ENCODE data around the gene MUC2.

The MUC2 gene

GRCh38 chr11:1042626-1043562 lies 31.8 kb upstream of the MUC2 start:
- Histone ChIP-seq H3K4me1 (ENCODE audit: control insufficient read depth in 1 of 2, insufficient read depth in 2 of 2, low read length in 2 of 2) (no peaks in the 10 kb centered on the region), H3K36me3 (ENCODE audit: control insufficient read depth in 1 of 2, insufficient read depth in 2 of 2, low read length in 2 of 2) (no peaks in the 10 kb centered on the region), H3K9ac (ENCODE audit: low read depth in 1 of 2, low read length in 2 of 2) (no peak overlapping the region), H3K27me3 (ENCODE audit: control insufficient read depth in 1 of 2, insufficient read depth in 2 of 2, low read length in 2 of 2) (peaks cover 5 to 15% of the 10 kb centered on the region in 2 donors), H3K9me3 (ENCODE audit: control insufficient read depth in 1 of 2, low read length in 2 of 2) (no peaks in the 10 kb centered on the region), H3K27ac (ENCODE audit: low read depth, low read length) (no peak overlapping the region), H3K4me3 (ENCODE audit: low read depth in 1 of 2, low read length in 2 of 2) (no peak overlapping the region)

DNA sequence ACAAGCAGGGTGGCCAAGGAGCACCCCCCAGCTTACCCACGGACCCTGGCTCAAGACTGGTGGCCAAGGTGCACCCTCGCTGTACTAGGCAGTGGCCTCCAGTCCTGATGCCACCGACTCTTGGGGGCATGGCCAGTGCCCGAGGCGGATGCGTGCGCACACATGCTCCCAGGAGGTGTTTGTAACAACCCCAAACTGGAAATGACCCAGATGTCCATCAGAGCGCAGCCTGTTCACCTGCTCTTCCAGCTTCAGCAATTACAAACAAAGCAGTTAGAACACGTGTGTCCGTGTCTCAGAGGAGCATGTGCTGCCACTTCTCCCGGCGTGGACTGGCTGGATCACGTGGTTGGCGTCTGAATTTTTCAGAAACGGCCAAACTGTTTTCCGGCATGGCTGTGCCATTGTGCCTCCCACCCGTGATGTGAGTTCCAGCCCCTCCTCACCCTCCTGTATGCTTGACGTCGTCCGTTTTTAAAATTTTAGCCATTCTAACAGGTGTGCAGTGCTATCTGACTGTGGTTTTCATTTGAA lies 31.0 kb upstream of the MUC2 start:
- Histone ChIP-seq H3K27me3 (ENCODE audit: control insufficient read depth in 1 of 2, insufficient read depth in 2 of 2, low read length in 2 of 2) (peaks cover 6 to 12% of the 10 kb centered on the region in 2 donors), H3K4me3 (ENCODE audit: low read depth in 1 of 2, low read length in 2 of 2) (no peak overlapping the region), H3K36me3 (ENCODE audit: control insufficient read depth in 1 of 2, insufficient read depth in 2 of 2, low read length in 2 of 2) (no peaks in the 10 kb centered on the region), H3K4me1 (ENCODE audit: control insufficient read depth in 1 of 2, insufficient read depth in 2 of 2, low read length in 2 of 2) (no peaks in the 10 kb centered on the region), H3K9ac (ENCODE audit: low read depth in 1 of 2, low read length in 2 of 2) (no peak overlapping the region), H3K9me3 (ENCODE audit: control insufficient read depth in 1 of 2, low read length in 2 of 2) (no peaks in the 10 kb centered on the region), H3K27ac (ENCODE audit: low read depth, low read length) (no peak overlapping the region)

DNA sequence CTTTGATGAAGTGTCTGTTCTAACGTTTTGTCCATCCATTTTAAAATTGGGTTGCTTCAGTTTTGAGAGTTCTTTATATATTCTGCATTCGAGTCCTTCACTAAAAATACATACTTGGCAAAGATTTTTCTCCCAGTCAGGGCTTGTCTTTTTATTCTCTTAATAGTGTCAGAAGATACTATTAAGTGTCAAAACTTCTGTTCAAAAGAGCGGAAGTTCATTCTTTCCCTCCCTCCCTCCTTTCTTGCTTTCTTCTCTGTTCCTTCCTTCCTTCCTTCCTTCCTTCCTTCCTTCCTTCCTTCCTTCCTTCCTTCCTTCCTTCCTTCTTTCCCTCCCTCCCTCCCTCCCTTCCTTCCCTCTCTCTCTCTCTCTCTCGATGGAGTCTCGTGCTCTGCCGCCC lies 30.5 kb upstream of the MUC2 start:
- Histone ChIP-seq H3K36me3 (ENCODE audit: control insufficient read depth in 1 of 2, insufficient read depth in 2 of 2, low read length in 2 of 2) (no peaks in the 10 kb centered on the region), H3K27ac (ENCODE audit: low read depth, low read length) (no peak overlapping the region), H3K9me3 (ENCODE audit: control insufficient read depth in 1 of 2, low read length in 2 of 2) (no peaks in the 10 kb centered on the region), H3K4me3 (ENCODE audit: low read depth in 1 of 2, low read length in 2 of 2) (no peak overlapping the region), H3K9ac (ENCODE audit: low read depth in 1 of 2, low read length in 2 of 2) (no peak overlapping the region), H3K27me3 (ENCODE audit: control insufficient read depth in 1 of 2, insufficient read depth in 2 of 2, low read length in 2 of 2) (peaks cover 7 to 10% of the 10 kb centered on the region in 2 donors), H3K4me1 (ENCODE audit: control insufficient read depth in 1 of 2, insufficient read depth in 2 of 2, low read length in 2 of 2) (no peaks in the 10 kb centered on the region)

DNA sequence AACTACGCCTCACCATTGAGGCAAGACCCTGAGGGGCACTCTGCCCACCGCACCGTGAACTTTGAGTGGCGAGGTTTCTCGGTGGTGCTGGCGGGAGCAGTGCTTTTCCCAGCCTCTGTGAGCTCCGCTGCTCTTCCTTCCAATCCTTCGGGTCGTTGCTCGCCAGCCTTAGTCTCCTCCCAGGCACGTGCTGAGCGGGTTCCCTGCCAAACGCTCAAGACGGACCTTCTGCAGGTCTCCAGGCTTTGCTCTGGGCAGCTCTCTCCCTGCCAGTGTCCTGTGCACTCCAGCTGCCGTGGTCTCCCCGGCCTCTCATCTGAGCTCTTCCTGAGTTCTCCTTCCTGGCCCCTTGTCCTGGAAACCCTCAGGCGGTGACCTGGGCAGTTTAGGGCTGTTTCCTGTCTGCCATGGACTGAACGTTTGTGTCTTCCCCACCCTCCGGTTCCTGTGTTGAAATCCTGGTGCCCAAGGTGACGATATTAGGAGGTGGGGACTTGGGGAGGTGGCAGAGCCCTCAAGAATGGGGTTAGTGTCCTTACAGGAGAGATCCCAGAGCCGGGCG lies 27.0 kb upstream of the MUC2 start:
- H3K4me3 ChIP-seq (ENCODE audit: low read depth in 1 of 2, low read length in 2 of 2), result no peak overlapping the region
- no peak overlapping the region for H3K27ac ChIP-seq (ENCODE audit: low read depth, low read length)
- H3K36me3 ChIP-seq (ENCODE audit: control insufficient read depth in 1 of 2, insufficient read depth in 2 of 2, low read length in 2 of 2), result no peaks in the 10 kb centered on the region
- H3K9me3 ChIP-seq (ENCODE audit: control insufficient read depth in 1 of 2, low read length in 2 of 2), result no peaks in the 10 kb centered on the region
- H3K9ac ChIP-seq (ENCODE audit: low read depth in 1 of 2, low read length in 2 of 2), result no peak overlapping the region
- peaks cover 4 to 12% of the 10 kb centered on the region in 2 donors for H3K4me1 ChIP-seq (ENCODE audit: control insufficient read depth in 1 of 2, insufficient read depth in 2 of 2, low read length in 2 of 2)
- peaks cover 10 to 16% of the 10 kb centered on the region in 2 donors for H3K27me3 ChIP-seq (ENCODE audit: control insufficient read depth in 1 of 2, insufficient read depth in 2 of 2, low read length in 2 of 2)

GRCh38 chr11:1048375-1049070 lies 26.2 kb upstream of the MUC2 start:
- no peak overlapping the region for H3K9ac ChIP-seq (ENCODE audit: low read depth in 1 of 2, low read length in 2 of 2)
- no peak overlapping the region for H3K27ac ChIP-seq (ENCODE audit: low read depth, low read length)
- no peak overlapping the region for H3K4me3 ChIP-seq (ENCODE audit: low read depth in 1 of 2, low read length in 2 of 2)
- H3K36me3 ChIP-seq (ENCODE audit: control insufficient read depth in 1 of 2, insufficient read depth in 2 of 2, low read length in 2 of 2), result no peaks in the 10 kb centered on the region
- H3K9me3 ChIP-seq (ENCODE audit: control insufficient read depth in 1 of 2, low read length in 2 of 2), result no peaks in the 10 kb centered on the region
- H3K4me1 ChIP-seq (ENCODE audit: control insufficient read depth in 1 of 2, insufficient read depth in 2 of 2, low read length in 2 of 2), result peaks cover 7 to 15% of the 10 kb centered on the region in 2 donors
- peaks cover 10 to 16% of the 10 kb centered on the region in 2 donors for H3K27me3 ChIP-seq (ENCODE audit: control insufficient read depth in 1 of 2, insufficient read depth in 2 of 2, low read length in 2 of 2)

DNA sequence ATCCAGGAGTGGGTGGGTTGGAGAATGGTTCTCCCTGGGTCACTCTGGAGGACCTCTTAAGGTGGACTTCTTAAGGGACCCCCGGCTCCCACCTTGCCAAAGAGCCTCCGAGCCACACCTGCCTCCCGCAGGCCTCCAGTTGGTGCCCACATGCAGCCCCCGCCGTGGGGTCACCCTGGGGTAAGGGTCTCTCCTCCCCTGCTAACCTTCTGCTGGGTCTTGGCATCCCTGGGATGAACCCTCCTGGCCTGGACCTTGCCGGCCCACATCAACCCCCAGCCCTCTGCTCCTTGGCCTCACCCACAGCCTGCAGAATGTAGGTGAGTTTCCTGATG lies 25.6 kb upstream of the MUC2 start:
- H3K9ac ChIP-seq (ENCODE audit: low read depth in 1 of 2, low read length in 2 of 2), result no peak overlapping the region
- no peaks in the 10 kb centered on the region for H3K9me3 ChIP-seq (ENCODE audit: control insufficient read depth in 1 of 2, low read length in 2 of 2)
- peaks cover 10 to 16% of the 10 kb centered on the region in 2 donors for H3K27me3 ChIP-seq (ENCODE audit: control insufficient read depth in 1 of 2, insufficient read depth in 2 of 2, low read length in 2 of 2)
- H3K4me3 ChIP-seq (ENCODE audit: low read depth in 1 of 2, low read length in 2 of 2), result no peak overlapping the region
- no peaks in the 10 kb centered on the region for H3K36me3 ChIP-seq (ENCODE audit: control insufficient read depth in 1 of 2, insufficient read depth in 2 of 2, low read length in 2 of 2)
- no peak overlapping the region for H3K27ac ChIP-seq (ENCODE audit: low read depth, low read length)
- peaks cover 12 to 20% of the 10 kb centered on the region in 2 donors for H3K4me1 ChIP-seq (ENCODE audit: control insufficient read depth in 1 of 2, insufficient read depth in 2 of 2, low read length in 2 of 2)

GRCh38 chr11:1049431-1049891 lies 25.2 kb upstream of the MUC2 start:
- Histone ChIP-seq H3K9ac (ENCODE audit: low read depth in 1 of 2, low read length in 2 of 2) (no peak overlapping the region), H3K4me1 (ENCODE audit: control insufficient read depth in 1 of 2, insufficient read depth in 2 of 2, low read length in 2 of 2) (peaks cover 16 to 25% of the 10 kb centered on the region in 2 donors)

DNA sequence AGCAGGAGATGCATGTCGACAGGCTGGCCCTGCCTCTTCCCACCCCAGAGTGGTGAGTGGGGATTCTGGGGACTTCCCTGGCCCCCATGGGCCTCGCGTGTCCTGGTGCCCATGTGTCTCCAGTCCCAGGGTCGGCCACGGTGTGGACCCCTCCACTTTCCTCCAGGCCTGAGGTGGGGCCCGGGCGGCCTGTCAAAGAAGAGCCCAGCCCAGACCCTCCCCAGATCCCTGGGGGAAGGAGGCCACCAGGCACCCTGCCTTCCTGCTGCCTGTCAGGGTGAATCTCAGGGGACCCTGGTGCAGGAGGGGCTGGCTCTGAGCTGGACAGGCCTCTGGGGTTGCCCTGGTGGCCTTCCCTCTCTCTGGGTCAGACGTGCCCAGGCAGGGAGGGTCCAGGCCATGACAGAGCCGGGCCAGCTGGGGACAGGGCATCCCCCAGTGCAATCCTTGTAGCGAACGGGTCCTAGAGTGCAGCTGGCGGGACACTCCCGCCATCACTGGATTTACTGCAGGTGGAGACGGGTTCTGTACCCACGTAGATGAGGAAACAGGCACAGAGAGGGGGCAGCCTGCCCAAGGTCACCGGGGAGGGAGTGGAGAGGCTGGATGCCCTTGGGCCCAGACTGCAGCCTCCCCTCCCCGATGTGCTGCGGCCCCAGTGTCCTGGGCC lies 24.6 kb upstream of the MUC2 start:
- H3K36me3 ChIP-seq (ENCODE audit: control insufficient read depth in 1 of 2, insufficient read depth in 2 of 2, low read length in 2 of 2), result no peaks in the 10 kb centered on the region
- no peaks in the 10 kb centered on the region for H3K9me3 ChIP-seq (ENCODE audit: control insufficient read depth in 1 of 2, low read length in 2 of 2)
- peaks cover 10 to 18% of the 10 kb centered on the region in 2 donors for H3K27me3 ChIP-seq (ENCODE audit: control insufficient read depth in 1 of 2, insufficient read depth in 2 of 2, low read length in 2 of 2)
- peaks cover 21 to 30% of the 10 kb centered on the region in 2 donors for H3K4me1 ChIP-seq (ENCODE audit: control insufficient read depth in 1 of 2, insufficient read depth in 2 of 2, low read length in 2 of 2)
- H3K9ac ChIP-seq (ENCODE audit: low read depth in 1 of 2, low read length in 2 of 2), result no peak overlapping the region
- no peak overlapping the region for H3K4me3 ChIP-seq (ENCODE audit: low read depth in 1 of 2, low read length in 2 of 2)
- no peak overlapping the region for H3K27ac ChIP-seq (ENCODE audit: low read depth, low read length)

More at GRCh38 chr11:1049431-1049891, 25.2 kb upstream of the MUC2 start:
- Histone ChIP-seq H3K36me3 (ENCODE audit: control insufficient read depth in 1 of 2, insufficient read depth in 2 of 2, low read length in 2 of 2) (no peaks in the 10 kb centered on the region), H3K27ac (ENCODE audit: low read depth, low read length) (no peak overlapping the region), H3K27me3 (ENCODE audit: control insufficient read depth in 1 of 2, insufficient read depth in 2 of 2, low read length in 2 of 2) (peaks cover 10 to 18% of the 10 kb centered on the region in 2 donors), H3K9me3 (ENCODE audit: control insufficient read depth in 1 of 2, low read length in 2 of 2) (no peaks in the 10 kb centered on the region), H3K4me3 (ENCODE audit: low read depth in 1 of 2, low read length in 2 of 2) (no peak overlapping the region)

- H3K27me3 ChIP-seq (ENCODE audit: control insufficient read depth in 1 of 2, insufficient read depth in 2 of 2, low read length in 2 of 2), result peaks cover 10 to 18% of the 10 kb centered on the region in 2 donors
- no peaks in the 10 kb centered on the region for H3K36me3 ChIP-seq (ENCODE audit: control insufficient read depth in 1 of 2, insufficient read depth in 2 of 2, low read length in 2 of 2)
- H3K9ac ChIP-seq (ENCODE audit: low read depth in 1 of 2, low read length in 2 of 2), result no peak overlapping the region
- peaks cover 21 to 32% of the 10 kb centered on the region in 2 donors for H3K4me1 ChIP-seq (ENCODE audit: control insufficient read depth in 1 of 2, insufficient read depth in 2 of 2, low read length in 2 of 2)
- H3K27ac ChIP-seq (ENCODE audit: low read depth, low read length), result no peak overlapping the region
- H3K9me3 ChIP-seq (ENCODE audit: control insufficient read depth in 1 of 2, low read length in 2 of 2), result no peaks in the 10 kb centered on the region
- H3K4me3 ChIP-seq (ENCODE audit: low read depth in 1 of 2, low read length in 2 of 2), result no peak overlapping the region
Observed at GRCh38 chr11:1050581-1051355, 23.9 kb upstream of the MUC2 start.
